WI38 (cell line): Measurements from ENCODE around the gene SFMBT2.

Source experiments
- H3K4me3 ChIP-seq: 2 replicates; pipeline ENCODE4 v1.5.1; 2011; ENCODE audit warnings: low read depth, mild to moderate bottlenecking, control low read depth, low read length
- TF ChIP-seq, protein P1 (sequence below): IDR thresholded peaks from 2 replicates; pipeline ENCODE4 v1.5.1; 2012; ENCODE audit warnings: low read depth, mild to moderate bottlenecking, control low read depth, low read length

Gene SFMBT2

DNA sequence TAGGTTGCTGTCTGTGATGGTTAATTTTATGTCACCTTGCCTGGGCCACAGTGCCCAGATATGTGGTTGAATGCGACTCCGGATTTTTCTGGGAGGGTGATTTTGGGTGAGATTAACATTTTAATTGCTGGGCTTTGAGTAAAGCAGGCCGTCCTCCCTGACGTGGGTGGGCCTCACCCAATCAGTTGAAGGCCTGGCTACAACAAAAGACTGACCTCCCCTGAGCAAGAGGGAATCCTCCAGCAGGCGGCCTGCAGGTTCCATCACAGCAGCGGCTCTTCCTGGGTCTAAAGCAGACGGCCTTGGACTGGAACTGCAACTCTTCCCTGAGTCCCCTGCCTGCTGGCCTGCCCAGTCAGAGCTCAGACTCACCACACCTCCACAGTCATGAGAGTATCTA is 114.2 kb downstream of the SFMBT2 start:
- TF ChIP-seq, protein P1, sequence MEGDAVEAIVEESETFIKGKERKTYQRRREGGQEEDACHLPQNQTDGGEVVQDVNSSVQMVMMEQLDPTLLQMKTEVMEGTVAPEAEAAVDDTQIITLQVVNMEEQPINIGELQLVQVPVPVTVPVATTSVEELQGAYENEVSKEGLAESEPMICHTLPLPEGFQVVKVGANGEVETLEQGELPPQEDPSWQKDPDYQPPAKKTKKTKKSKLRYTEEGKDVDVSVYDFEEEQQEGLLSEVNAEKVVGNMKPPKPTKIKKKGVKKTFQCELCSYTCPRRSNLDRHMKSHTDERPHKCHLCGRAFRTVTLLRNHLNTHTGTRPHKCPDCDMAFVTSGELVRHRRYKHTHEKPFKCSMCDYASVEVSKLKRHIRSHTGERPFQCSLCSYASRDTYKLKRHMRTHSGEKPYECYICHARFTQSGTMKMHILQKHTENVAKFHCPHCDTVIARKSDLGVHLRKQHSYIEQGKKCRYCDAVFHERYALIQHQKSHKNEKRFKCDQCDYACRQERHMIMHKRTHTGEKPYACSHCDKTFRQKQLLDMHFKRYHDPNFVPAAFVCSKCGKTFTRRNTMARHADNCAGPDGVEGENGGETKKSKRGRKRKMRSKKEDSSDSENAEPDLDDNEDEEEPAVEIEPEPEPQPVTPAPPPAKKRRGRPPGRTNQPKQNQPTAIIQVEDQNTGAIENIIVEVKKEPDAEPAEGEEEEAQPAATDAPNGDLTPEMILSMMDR: no peak
- no peak overlapping the region for H3K4me3 ChIP-seq

- H3K4me3 ChIP-seq: no peak overlapping the region
- TF ChIP-seq, protein P1: no peak
Observed at GRCh38 chr10:7296076-7296475, 114.8 kb downstream of the SFMBT2 start.

- H3K4me3 ChIP-seq: no peak overlapping the region
- TF ChIP-seq, protein P1: no peak
Observed at GRCh38 chr10:7293378-7293920, 117.4 kb downstream of the SFMBT2 start.

GRCh38 chr10:7291487-7292270 is 119.2 kb downstream of the SFMBT2 start:
- H3K4me3 ChIP-seq: no peak overlapping the region
- TF ChIP-seq, protein P1: no peak

GRCh38 chr10:7288060-7288690 is 122.7 kb downstream of the SFMBT2 start:
- no peak overlapping the region for H3K4me3 ChIP-seq
- TF ChIP-seq, protein P1: no peak

DNA sequence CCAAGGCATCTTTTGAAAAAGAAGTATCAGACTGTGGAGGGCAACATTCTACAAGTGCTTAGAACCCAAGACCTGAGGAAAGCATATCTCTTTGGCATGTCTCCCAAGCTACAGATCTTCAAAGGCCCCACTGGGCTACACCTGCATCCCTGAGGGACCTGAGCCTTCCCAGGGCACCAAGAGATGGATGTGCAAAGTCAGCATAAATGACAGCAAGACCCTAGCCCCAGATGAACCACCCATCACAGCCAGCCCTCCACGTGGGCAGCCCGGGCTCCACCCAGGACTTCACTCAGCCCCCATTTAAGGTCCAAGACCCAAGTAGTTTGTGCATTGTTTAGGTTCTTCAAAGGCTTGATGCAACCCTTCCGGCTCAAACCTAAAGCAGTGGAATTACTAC is 123.5 kb downstream of the SFMBT2 start:
- H3K4me3 ChIP-seq: no peak overlapping the region
- TF ChIP-seq, protein P1: no peak
